Coronary artery (tissue), 2 donors: Measurements from ENCODE around the gene ATP11A.
"Not testable (repeated sequence)": the region's sequence is repeated elsewhere in the genome, so short reads cannot be mapped to it uniquely, and the experiment has no call there.

Experiments used
- DNase-seq: peaks from one replicate; pipeline ENCODE4 v3.0.0-alpha.2; 2017; ENCODE audit warnings: low spot score
- H3K27ac ChIP-seq, 2 donors: fragments of 200-600 bp; sonication (generic); one replicate each; pipeline ENCODE4 v1.5.1; 2016 to 2019
- H3K4me3 ChIP-seq: fragments of 200-600 bp; sonication (generic); 2 replicates; pipeline ENCODE4 v1.5.1; 2016; ENCODE audit warnings: mild to moderate bottlenecking, moderate library complexity
- TF ChIP-seq, protein P1 (sequence below): fragments of 200-600 bp; sonication (generic); IDR thresholded peaks from one replicate; pipeline ENCODE4 v1.5.1; 2019; ENCODE audit warnings: antibody characterized with exemption

ATP11A gene

DNA sequence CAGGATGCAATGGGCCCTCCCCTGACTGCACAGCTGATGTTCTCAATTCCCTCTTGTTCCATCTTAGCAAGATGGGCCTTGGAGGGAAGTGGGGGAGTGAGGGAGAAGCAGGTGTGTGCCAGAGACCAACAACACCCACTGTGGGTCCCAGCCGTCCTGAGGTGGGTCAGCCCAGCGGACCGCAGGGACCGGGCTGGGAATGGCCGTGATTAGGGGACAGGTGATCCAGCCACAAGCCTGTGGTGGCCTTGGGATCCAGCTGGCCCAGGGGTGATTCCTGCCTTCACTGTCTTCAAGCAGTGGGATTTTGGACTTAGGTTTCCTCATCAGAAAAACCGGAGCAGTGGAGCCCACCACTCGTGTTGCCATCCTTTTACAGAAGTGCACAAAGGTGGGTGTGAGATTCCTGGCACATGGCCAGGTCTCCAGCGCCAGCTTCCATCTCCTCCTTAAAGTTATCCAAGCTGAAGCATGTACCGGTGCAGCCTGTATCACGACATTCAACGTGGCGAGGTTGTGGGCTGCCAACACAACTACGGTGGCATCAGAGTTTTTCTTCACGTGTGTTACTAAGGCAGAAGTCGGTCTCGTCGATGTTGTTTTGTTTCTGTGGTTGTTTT, 9.0 kb upstream of the ATP11A start:
- DNase-seq: no peak
- H3K27ac ChIP-seq: no peak overlapping the region
- TF ChIP-seq, protein P1, sequence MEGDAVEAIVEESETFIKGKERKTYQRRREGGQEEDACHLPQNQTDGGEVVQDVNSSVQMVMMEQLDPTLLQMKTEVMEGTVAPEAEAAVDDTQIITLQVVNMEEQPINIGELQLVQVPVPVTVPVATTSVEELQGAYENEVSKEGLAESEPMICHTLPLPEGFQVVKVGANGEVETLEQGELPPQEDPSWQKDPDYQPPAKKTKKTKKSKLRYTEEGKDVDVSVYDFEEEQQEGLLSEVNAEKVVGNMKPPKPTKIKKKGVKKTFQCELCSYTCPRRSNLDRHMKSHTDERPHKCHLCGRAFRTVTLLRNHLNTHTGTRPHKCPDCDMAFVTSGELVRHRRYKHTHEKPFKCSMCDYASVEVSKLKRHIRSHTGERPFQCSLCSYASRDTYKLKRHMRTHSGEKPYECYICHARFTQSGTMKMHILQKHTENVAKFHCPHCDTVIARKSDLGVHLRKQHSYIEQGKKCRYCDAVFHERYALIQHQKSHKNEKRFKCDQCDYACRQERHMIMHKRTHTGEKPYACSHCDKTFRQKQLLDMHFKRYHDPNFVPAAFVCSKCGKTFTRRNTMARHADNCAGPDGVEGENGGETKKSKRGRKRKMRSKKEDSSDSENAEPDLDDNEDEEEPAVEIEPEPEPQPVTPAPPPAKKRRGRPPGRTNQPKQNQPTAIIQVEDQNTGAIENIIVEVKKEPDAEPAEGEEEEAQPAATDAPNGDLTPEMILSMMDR: no peak
- H3K4me3 ChIP-seq: no peak overlapping the region

DNA sequence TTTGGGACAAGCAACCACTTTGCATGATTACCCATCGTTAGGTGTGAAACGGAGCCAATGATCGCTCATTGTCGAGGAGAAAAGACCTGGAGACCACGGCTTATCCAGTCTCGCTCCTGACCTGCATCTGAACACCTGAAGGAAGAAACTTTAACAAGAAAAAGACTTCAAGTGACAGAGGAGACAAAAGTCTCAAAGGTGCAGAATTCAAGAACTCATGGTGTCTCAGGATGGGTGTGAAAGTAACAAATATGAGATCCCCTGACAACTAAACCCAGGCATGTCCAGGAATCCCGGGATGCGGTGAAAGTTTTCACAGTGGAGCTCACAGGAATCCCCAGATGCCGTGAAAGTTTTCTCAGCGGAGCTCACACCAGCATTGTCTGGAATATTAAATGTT, 6.3 kb upstream of the ATP11A start:
- TF ChIP-seq, protein P1: no peak
- no peak overlapping the region for H3K4me3 ChIP-seq
- no peak overlapping the region for H3K27ac ChIP-seq
- DNase-seq: no peak

DNA sequence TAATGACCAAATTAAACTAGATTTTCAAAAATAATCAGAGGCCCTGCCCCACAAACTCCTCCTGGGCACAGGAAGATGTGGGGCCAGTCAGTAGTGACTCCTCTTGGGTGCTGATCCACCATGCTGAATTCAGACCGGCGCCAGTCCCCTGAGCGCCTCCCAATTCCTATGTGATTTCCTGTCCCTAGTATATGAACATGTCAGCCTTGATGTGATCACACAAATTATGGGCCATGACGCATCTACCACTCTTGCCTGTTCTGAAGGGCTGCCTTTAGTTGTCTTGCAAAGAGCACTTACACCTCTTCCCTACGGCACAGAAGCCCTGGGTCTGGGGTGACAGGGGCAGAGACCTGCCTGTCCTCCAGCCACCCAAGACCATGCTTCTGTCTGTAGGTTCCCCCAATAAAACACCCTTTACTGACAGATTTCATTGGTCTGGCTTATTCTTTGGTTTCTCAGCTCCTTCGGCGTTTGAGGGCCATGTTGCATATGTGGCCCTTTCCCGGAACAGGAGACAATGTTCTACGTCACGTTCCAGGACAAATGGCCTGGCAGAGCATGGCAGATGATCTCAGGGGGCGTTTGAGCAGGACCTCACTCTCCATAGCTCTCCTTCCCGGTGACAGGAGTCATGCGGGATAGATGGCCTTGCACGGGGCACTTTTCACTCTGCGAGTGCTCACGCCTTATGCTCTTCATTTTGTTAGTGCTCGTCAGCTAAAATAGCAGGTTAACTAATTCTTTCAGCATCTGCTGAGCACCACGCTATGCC, 5.6 kb upstream of the ATP11A start:
- DNase-seq: no peak
- no peak overlapping the region for H3K4me3 ChIP-seq
- TF ChIP-seq, protein P1: no peak
- no peak overlapping the region for H3K27ac ChIP-seq

DNA sequence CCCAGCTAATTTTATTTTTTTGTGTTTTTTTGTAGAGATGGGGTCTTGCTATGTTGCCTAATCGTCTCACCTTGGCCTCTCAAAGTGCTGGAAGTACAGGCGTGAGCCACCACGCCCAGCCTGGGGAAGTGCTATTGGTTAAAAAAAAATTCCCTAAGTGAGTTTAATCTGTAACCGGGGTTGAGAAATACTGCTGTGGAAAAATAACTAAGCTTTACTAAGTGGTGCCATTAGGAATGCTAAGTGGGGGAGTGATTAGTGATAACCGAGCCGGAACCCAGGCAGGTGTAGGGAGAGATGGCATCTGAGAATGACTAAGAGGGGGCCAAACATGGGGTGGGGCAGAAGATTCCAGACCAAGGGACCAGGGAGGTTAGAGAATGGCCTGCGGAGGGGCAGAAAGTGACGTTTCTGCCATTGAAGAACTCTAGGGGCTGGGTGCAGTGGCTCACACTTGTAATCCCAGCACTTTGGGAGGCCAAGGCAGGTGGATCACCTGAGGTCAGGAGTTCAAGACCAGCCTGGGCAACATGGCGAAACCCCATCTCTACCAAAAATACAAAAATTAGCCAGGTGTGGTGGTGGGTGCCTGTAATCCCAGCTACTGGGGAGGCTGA, 4.5 kb upstream of the ATP11A start:
- not testable (repeated sequence) for DNase-seq, H3K27ac ChIP-seq, H3K4me3 ChIP-seq

DNA sequence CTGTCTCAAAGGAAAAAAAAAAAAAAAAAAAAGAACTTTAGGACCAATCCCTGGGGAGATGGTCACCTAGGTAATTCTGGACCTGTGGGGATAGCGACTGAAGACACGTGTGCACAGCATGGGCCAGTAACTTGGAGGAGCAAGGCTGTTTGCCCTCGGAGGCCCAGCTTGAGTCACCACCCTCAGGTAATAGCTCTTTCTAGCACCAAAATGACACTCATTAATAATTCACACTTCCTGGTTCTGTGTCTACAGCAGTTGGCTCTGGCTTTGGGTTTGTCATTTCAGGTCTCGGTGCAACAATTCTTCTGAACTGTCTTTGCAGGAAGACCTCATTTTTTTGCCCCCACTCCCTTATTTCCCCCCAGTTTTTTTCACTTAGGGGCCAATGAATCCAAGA, 3.9 kb upstream of the ATP11A start:
- no peak for DNase-seq

DNA sequence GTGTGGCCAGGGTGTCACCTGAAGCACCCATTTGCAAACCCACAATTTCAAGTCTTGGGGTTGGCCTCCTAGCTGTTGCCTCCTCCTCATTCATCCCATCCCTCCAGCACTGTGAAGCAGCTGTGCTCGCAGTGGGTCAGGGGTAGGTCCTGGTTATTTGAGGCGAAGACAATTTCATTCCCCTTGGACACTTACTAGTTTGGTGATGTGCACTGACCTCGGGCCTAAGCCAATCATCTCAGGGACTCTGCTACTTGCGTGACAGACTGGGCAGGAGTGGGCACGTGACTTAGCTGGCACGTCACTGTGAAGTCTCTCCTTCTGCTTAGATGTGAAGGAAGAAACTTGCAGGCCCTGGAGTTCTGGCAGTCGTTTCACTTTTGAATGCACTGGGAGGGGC, 3.5 kb upstream of the ATP11A start:
- TF ChIP-seq, protein P1: no peak

More for the DNA sequence above, 3.9 kb upstream of the ATP11A start:
- Histone ChIP-seq H3K4me3 (no peak overlapping the region), H3K27ac (no peak overlapping the region)
- TF ChIP-seq, protein P1: no peak

DNA sequence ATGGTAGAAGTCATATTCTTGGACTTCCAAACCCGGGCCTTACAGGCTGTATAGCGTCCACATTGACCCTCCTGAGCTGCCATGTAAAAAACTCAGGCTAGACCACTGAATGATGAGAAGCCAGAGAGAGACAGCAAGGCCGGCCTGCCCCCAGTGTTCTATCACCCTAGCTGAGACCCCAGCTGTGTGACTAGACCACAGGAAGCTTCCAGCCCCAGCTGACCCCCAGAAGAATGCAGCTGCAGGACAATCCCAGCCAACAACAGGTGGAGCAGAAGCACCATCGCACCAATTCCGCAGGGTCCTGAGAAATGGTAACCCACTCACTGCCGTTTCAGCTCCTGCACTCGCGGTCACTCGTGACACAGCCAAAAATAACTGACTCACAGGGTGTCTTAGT, 2.9 kb upstream of the ATP11A start:
- Histone ChIP-seq H3K4me3 (no peak overlapping the region), H3K27ac (no peak overlapping the region)
- TF ChIP-seq, protein P1: no peak
- DNase-seq: peak; percentile 49

More for the DNA sequence above, 3.5 kb upstream of the ATP11A start:
- DNase-seq: peak; percentile 61
- Histone ChIP-seq H3K4me3 (no peak overlapping the region), H3K27ac (no peak overlapping the region)
